AG04449 (cell line): Measurements from ENCODE around the gene ALKBH7.
A peak's percentile ranks its signal among the peaks of the same experiment; 100 is the strongest.

Experiments
- CTCF ChIA-PET: fragments of 350-600 bp; formaldehyde crosslinking; extraction: SDS; loops from one replicate; lab custom pipeline; 2021; ENCODE audit warnings: antibody characterized with exemption; lab: Yijun Ruan, JAX
- POLR2A ChIA-PET: fragments of 400-600, 350-600 bp; formaldehyde crosslinking; extraction: SDS; loops from one replicate; lab custom pipeline; 2020; ENCODE audit warnings: antibody characterized with exemption, inconsistent platforms; lab: Yijun Ruan, JAX
- DNase-seq: peaks from one replicate; pipeline ENCODE4 v3.0.0-alpha.2; 2010; ENCODE audit warnings: low read depth, low spot score
- H3K4me3 ChIP-seq: 2 replicates; pipeline ENCODE4 v1.5.1; 2011; ENCODE audit warnings: low read depth, mild to moderate bottlenecking, control low read depth, low read length
- CTCF ChIP-seq: IDR thresholded peaks from one replicate; pipeline ENCODE4 v1.5.1; 2011; ENCODE audit warnings: mild to moderate bottlenecking, moderate library complexity, low read length, control low read depth, inconsistent platforms; ENCODE audit not compliant: insufficient read depth; ENCODE audit errors: missing control alignments

Gene ALKBH7

GRCh38 chr19:6362027-6362350 is 10.6 kb upstream of the ALKBH7 start:
- TF ChIP-seq CTCF = no peak
- DNase-seq = no peak
- ChIA-PET CTCF (interaction anchor here (1.4 to 2.0 kb wide), 2 partner anchors 144 to 313 kb away, joined by 3 to 6 read pairs; no protein-coding TSS in a partner anchor), POLR2A (interaction anchor here (1.9 kb wide), 1 partner anchor 10 kb away, joined by 17 read pairs; the partner anchor contains the start of gene ALKBH7)
- peak overlapping the region; percentile 77 for H3K4me3 ChIP-seq

- ChIA-PET POLR2A (no interaction called here), CTCF (interaction anchor here (1.4 to 2.0 kb wide), 4 partner anchors 8 to 314 kb away, joined by 3 to 6 read pairs (median 4); partner anchors contain the start of gene ALKBH7)
- H3K4me3 ChIP-seq = peak overlapping the region; percentile 77
- no peak for DNase-seq
- no peak for TF ChIP-seq CTCF
Measured at GRCh38 chr19:6362351-6362801, 10.2 kb upstream of the ALKBH7 start.

- no peak for DNase-seq
- ChIA-PET POLR2A (no interaction called here), CTCF (interaction anchor here (1.5 to 1.9 kb wide), 2 partner anchors 8 to 27 kb away, joined by 4 read pairs; partner anchors contain the start of gene ALKBH7)
- TF ChIP-seq CTCF = no peak
- H3K4me3 ChIP-seq = no peak overlapping the region
Measured at GRCh38 chr19:6364353-6364752, 8.2 kb upstream of the ALKBH7 start.

GRCh38 chr19:6373096-6373812 is 660 bp downstream of the ALKBH7 start:
- POLR2A ChIA-PET = interaction anchor here (1.0 to 1.7 kb wide), 3 partner anchors 12 to 20 kb away, joined by 4 to 17 read pairs (median 9); partner anchors contain the start of genes CLPP and GTF2F1
- H3K4me3 ChIP-seq = peak overlapping the region; percentile 85
- CTCF ChIA-PET = interaction anchor here (0.7 to 1.1 kb wide), 4 partner anchors 10 to 386 kb away, joined by 3 to 5 read pairs (median 4); no protein-coding TSS in a partner anchor
- DNase-seq = peak; percentile 85
- TF ChIP-seq CTCF = no peak

GRCh38 chr19:6373813-6374108 is 1.2 kb downstream of the ALKBH7 start:
- peak overlapping the region; percentile 67 for H3K4me3 ChIP-seq
- no peak for TF ChIP-seq CTCF
- DNase-seq = no peak
- ChIA-PET POLR2A (no interaction called here), CTCF (interaction anchor here (1.0 kb wide), 1 partner anchor 155 kb away, joined by 5 read pairs; no protein-coding TSS in a partner anchor)

GRCh38 chr19:6374161-6374709 is 1.6 kb downstream of the ALKBH7 start:
- peak overlapping the region; percentile 67 for H3K4me3 ChIP-seq
- no peak for TF ChIP-seq CTCF
- DNase-seq = no peak
- ChIA-PET POLR2A (no interaction called here), CTCF (interaction anchor here (1.0 kb wide), 1 partner anchor 155 kb away, joined by 5 read pairs; no protein-coding TSS in a partner anchor)
